ENCODE data around the gene ZNF576. TPM values are rescaled to one million over a fixed set of nuclear protein-coding genes. Genes with fewer than 3 reads are reported as not detected.
A peak's percentile ranks its signal among the peaks of the same experiment; 100 is the strongest.

ZNF576 gene
- total RNA-seq, 1 donor from 2014 or later, result 13.8 TPM

- FAIRE-seq, result no peak
- H3K79me2 ChIP-seq (ENCODE audit: insufficient read depth, low read length), result peaks cover 75% of the 10 kb centered on the region
- H4K20me1 ChIP-seq (ENCODE audit: insufficient read depth, low read length), result peaks cover 27% of the 10 kb centered on the region
- no peaks in the 10 kb centered on the region for H3K9me3 Mint-ChIP-seq (ENCODE audit: unreplicated experiment)
- peaks cover 5% of the 10 kb centered on the region for H3K36me3 Mint-ChIP-seq (ENCODE audit: low read depth, unreplicated experiment)
- no peaks in the 10 kb centered on the region for H3K27me3 ChIP-seq (ENCODE audit: insufficient read depth, low read length)
- H3K4me3 ChIP-seq (ENCODE audit: insufficient read depth, low read depth, low read length), result peak overlapping the region; percentile 85
- H2AFZ ChIP-seq (ENCODE audit: low read depth, low read length), result peak overlapping the region; percentile 31
- no peak for DNase-seq (ENCODE audit: low read depth)
- TF ChIP-seq CTCF (IDR thresholded peaks at IDR 0.05; ENCODE audit: insufficient read depth, low read depth, low read length) (no peak), EZH2 (IDR thresholded peaks at IDR 0.05; ENCODE audit: insufficient read depth, low read length) (no peak)
- H3K27ac Mint-ChIP-seq (ENCODE audit: unreplicated experiment), result peak overlapping the region; percentile 100
- peaks cover 20% of the 10 kb centered on the region for H3K4me1 Mint-ChIP-seq (ENCODE audit: low read depth, unreplicated experiment)
- no peaks in the 10 kb centered on the region for H3K9me3 ChIP-seq (ENCODE audit: insufficient read depth, low read depth, low read length)
- peak overlapping the region; percentile 99 for H3K27ac ChIP-seq (ENCODE audit: low read depth, low read length)
- peaks cover 3% of the 10 kb centered on the region for H3K36me3 ChIP-seq (ENCODE audit: insufficient read depth, low read length)
- H3K27me3 Mint-ChIP-seq (ENCODE audit: low read depth, unreplicated experiment), result no peaks in the 10 kb centered on the region
- peaks cover 28% of the 10 kb centered on the region for H3K4me1 ChIP-seq (ENCODE audit: insufficient read depth, low read length)
- H3K9ac ChIP-seq (ENCODE audit: low read length), result peak overlapping the region; percentile 87
- H3K4me3 Mint-ChIP-seq (ENCODE audit: unreplicated experiment), result peak overlapping the region; percentile 100
- peak overlapping the region; percentile 90 for H3K4me2 ChIP-seq (ENCODE audit: low read length)
Observed at GRCh38 chr19:43595605-43595998, 793 bp upstream of the ZNF576 start.

GRCh38 chr19:43596842-43597461, 557 bp downstream of the ZNF576 start:
- Histone ChIP-seq H3K36me3 (ENCODE audit: insufficient read depth, low read length) (peaks cover 3% of the 10 kb centered on the region), H2AFZ (ENCODE audit: low read depth, low read length) (peak overlapping the region; percentile 94), H3K27me3 (ENCODE audit: insufficient read depth, low read length) (no peaks in the 10 kb centered on the region), H4K20me1 (ENCODE audit: insufficient read depth, low read length) (peaks cover 19% of the 10 kb centered on the region), H3K27ac (ENCODE audit: low read depth, low read length) (peak overlapping the region; percentile 99), H3K4me1 (ENCODE audit: insufficient read depth, low read length) (peaks cover 28% of the 10 kb centered on the region), H3K9ac (ENCODE audit: low read length) (peak overlapping the region; percentile 97), H3K4me2 (ENCODE audit: low read length) (peak overlapping the region; percentile 94), H3K9me3 (ENCODE audit: insufficient read depth, low read depth, low read length) (no peaks in the 10 kb centered on the region), H3K4me3 (ENCODE audit: insufficient read depth, low read depth, low read length) (peak overlapping the region; percentile 85), H3K79me2 (ENCODE audit: insufficient read depth, low read length) (peaks cover 70% of the 10 kb centered on the region)
- TF ChIP-seq EZH2 (IDR thresholded peaks at IDR 0.05; ENCODE audit: insufficient read depth, low read length) (no peak), CTCF (IDR thresholded peaks at IDR 0.05; ENCODE audit: insufficient read depth, low read depth, low read length) (no peak)
- peak overlapping the region; percentile 100 for H3K27ac Mint-ChIP-seq (ENCODE audit: unreplicated experiment)
- FAIRE-seq (no peak), DNase-seq (ENCODE audit: low read depth) (no peak)
- peaks cover 20% of the 10 kb centered on the region for H3K4me1 Mint-ChIP-seq (ENCODE audit: low read depth, unreplicated experiment)
- H3K9me3 Mint-ChIP-seq (ENCODE audit: unreplicated experiment), result no peaks in the 10 kb centered on the region
- H3K27me3 Mint-ChIP-seq (ENCODE audit: low read depth, unreplicated experiment), result no peaks in the 10 kb centered on the region
- H3K36me3 Mint-ChIP-seq (ENCODE audit: low read depth, unreplicated experiment), result peaks cover 5% of the 10 kb centered on the region
- H3K4me3 Mint-ChIP-seq (ENCODE audit: unreplicated experiment), result peak overlapping the region; percentile 100

- Mint-ChIP-seq H3K4me1 (ENCODE audit: low read depth, unreplicated experiment) (peaks cover 20% of the 10 kb centered on the region), H3K4me3 (ENCODE audit: unreplicated experiment) (peak overlapping the region; percentile 100), H3K9me3 (ENCODE audit: unreplicated experiment) (no peaks in the 10 kb centered on the region), H3K27ac (ENCODE audit: unreplicated experiment) (no peak overlapping the region), H3K27me3 (ENCODE audit: low read depth, unreplicated experiment) (no peaks in the 10 kb centered on the region), H3K36me3 (ENCODE audit: low read depth, unreplicated experiment) (peaks cover 2% of the 10 kb centered on the region)
- Histone ChIP-seq H3K36me3 (ENCODE audit: insufficient read depth, low read length) (no peaks in the 10 kb centered on the region), H3K4me2 (ENCODE audit: low read length) (peak overlapping the region; percentile 94), H3K9me3 (ENCODE audit: insufficient read depth, low read depth, low read length) (no peaks in the 10 kb centered on the region), H3K4me1 (ENCODE audit: insufficient read depth, low read length) (peaks cover 28% of the 10 kb centered on the region), H2AFZ (ENCODE audit: low read depth, low read length) (no peak overlapping the region), H3K4me3 (ENCODE audit: insufficient read depth, low read depth, low read length) (peak overlapping the region; percentile 85), H3K9ac (ENCODE audit: low read length) (peak overlapping the region; percentile 97), H3K27ac (ENCODE audit: low read depth, low read length) (no peak overlapping the region), H3K27me3 (ENCODE audit: insufficient read depth, low read length) (no peaks in the 10 kb centered on the region), H4K20me1 (ENCODE audit: insufficient read depth, low read length) (peaks cover 23% of the 10 kb centered on the region), H3K79me2 (ENCODE audit: insufficient read depth, low read length) (peaks cover 63% of the 10 kb centered on the region)
- FAIRE-seq (no peak), DNase-seq (ENCODE audit: low read depth) (no peak)
- TF ChIP-seq EZH2 (IDR thresholded peaks at IDR 0.05; ENCODE audit: insufficient read depth, low read length), result no peak
- no peak for TF ChIP-seq CTCF (IDR thresholded peaks at IDR 0.05; ENCODE audit: insufficient read depth, low read depth, low read length)
Observed at GRCh38 chr19:43597876-43598275, 1.5 kb downstream of the ZNF576 start.
